K562 (cell line): ENCODE measurements around the gene AGAP1.

ENCODE experiments used
- ARID2 ChIP-seq: fragments of 450-650 bp; IDR thresholded peaks from 2 replicates; pipeline ENCODE4 v1.6.1; 2017; ENCODE audit warnings: antibody characterized with exemption, mild to moderate bottlenecking
- CBX5 ChIP-seq: IDR thresholded peaks from 2 replicates; pipeline ENCODE4 v1.6.1; 2014; ENCODE audit warnings: low read depth, borderline replicate concordance
- CTCF ChIP-seq, 3 experiments: IDR thresholded peaks in 2 of 3; conservative IDR thresholded peaks in 1 of 3; 2 replicates each; pipeline ENCODE4 v1.5.1; 2011 to 2012; ENCODE audit warnings: low read length in 3 of 3, mild to moderate bottlenecking in 3 of 3, control low read depth in 2 of 3, improper control_type of control experiment in 1 of 3, inconsistent platforms in 1 of 3, low read depth in 1 of 3, mixed read lengths in 1 of 3, moderate library complexity in 1 of 3; ENCODE audit not compliant: insufficient read depth in 2 of 3
- DACH1 ChIP-seq: fragments of 450-650 bp; IDR thresholded peaks from 2 replicates; pipeline ENCODE4 v1.6.1; 2018; ENCODE audit not compliant: partially characterized antibody
- ETS1 ChIP-seq: conservative IDR thresholded peaks from 2 replicates; pipeline ENCODE4 v1.6.1; 2011; ENCODE audit warnings: low read depth, mild to moderate bottlenecking, low read length; ENCODE audit not compliant: control insufficient read depth
- EZH2 ChIP-seq: IDR thresholded peaks from 2 replicates; pipeline ENCODE4 v1.6.1; 2012; ENCODE audit warnings: low read depth, mild to moderate bottlenecking, inconsistent platforms, low read length, borderline replicate concordance
- NFE2 ChIP-seq: IDR thresholded peaks from 2 replicates; pipeline ENCODE4 v1.6.1; 2014; ENCODE audit warnings: antibody characterized with exemption, low read depth
- NR2C1 ChIP-seq, 2 experiments: fragments of 450-650 bp; IDR thresholded peaks; 2 replicates each; pipeline ENCODE4 v1.6.1; 2017; ENCODE audit warnings: mild to moderate bottlenecking in 2 of 2, antibody characterized with exemption in 1 of 2, inconsistent platforms in 1 of 2, missing compliant biosample characterization in 1 of 2, missing genetic modification characterization in 1 of 2
- TCF7 ChIP-seq: sonication (generic); IDR thresholded peaks from 2 replicates; pipeline ENCODE4 v1.6.1; 2016; ENCODE audit warnings: antibody characterized with exemption, borderline replicate concordance
- ZFP91 ChIP-seq: sonication (generic); formaldehyde crosslinking; IDR thresholded peaks from 2 replicates; pipeline ENCODE4 v1.8.0; 2022; ENCODE audit warnings: mild to moderate bottlenecking, missing genetic modification reagents
- ZNF644 ChIP-seq: fragments of 200-800 bp; sonication (Bioruptor generic); IDR thresholded peaks from 2 replicates; pipeline ENCODE4 v1.6.1; 2016; ENCODE audit warnings: low read depth, missing genetic modification characterization, missing compliant biosample characterization
- TF ChIP-seq, protein P1 (sequence below), 2 experiments: fragments of 450-650 bp; formaldehyde crosslinking in 1 of 2; IDR thresholded peaks; 2 replicates each; pipeline versions ENCODE4 v1.4.0 to v1.6.1; 2014 to 2020; ENCODE audit warnings: mild to moderate bottlenecking in 2 of 2, borderline replicate concordance in 1 of 2, low read depth in 1 of 2

DNA sequence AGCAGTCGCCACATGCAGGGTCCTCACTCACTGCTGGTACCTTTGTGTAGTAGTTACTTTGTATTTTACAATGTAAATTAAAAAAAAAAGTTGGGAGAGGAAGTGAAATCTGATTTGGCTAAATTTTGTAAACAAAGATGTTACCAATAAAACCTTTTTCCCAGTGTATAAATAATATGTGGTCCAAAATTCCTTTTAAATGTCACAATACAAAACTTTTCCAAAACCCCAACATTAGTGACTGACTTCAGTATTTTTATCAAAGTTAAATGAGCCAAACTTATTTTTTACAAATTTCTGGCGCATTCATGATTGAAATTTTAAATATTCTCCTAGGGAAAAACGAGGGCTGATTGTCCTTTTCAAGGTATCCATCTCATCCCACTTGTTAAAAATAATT, 239.9 kb downstream of the AGAP1 start:
- no peak for TF ChIP-seq TCF7
- TF ChIP-seq NR2C1 (IDR thresholded peaks at IDR 0.05): no peak
- no peak for TF ChIP-seq NR2C1 (tag; IDR thresholded peaks at IDR 0.05)
- TF ChIP-seq EZH2: no peak
- no peak for TF ChIP-seq ZFP91
- TF ChIP-seq NFE2: no peak
- TF ChIP-seq CTCF (IDR thresholded peaks at IDR 0.05 in 2 of 3, conservative IDR thresholded peaks at IDR 0.05 in 1 of 3; ENCODE audit: insufficient read depth in 2 of 3, low read depth in 1 of 3, low read length in 3 of 3): no peak
- TF ChIP-seq CBX5: no peak
- TF ChIP-seq ARID2: no peak
- TF ChIP-seq, protein P1, sequence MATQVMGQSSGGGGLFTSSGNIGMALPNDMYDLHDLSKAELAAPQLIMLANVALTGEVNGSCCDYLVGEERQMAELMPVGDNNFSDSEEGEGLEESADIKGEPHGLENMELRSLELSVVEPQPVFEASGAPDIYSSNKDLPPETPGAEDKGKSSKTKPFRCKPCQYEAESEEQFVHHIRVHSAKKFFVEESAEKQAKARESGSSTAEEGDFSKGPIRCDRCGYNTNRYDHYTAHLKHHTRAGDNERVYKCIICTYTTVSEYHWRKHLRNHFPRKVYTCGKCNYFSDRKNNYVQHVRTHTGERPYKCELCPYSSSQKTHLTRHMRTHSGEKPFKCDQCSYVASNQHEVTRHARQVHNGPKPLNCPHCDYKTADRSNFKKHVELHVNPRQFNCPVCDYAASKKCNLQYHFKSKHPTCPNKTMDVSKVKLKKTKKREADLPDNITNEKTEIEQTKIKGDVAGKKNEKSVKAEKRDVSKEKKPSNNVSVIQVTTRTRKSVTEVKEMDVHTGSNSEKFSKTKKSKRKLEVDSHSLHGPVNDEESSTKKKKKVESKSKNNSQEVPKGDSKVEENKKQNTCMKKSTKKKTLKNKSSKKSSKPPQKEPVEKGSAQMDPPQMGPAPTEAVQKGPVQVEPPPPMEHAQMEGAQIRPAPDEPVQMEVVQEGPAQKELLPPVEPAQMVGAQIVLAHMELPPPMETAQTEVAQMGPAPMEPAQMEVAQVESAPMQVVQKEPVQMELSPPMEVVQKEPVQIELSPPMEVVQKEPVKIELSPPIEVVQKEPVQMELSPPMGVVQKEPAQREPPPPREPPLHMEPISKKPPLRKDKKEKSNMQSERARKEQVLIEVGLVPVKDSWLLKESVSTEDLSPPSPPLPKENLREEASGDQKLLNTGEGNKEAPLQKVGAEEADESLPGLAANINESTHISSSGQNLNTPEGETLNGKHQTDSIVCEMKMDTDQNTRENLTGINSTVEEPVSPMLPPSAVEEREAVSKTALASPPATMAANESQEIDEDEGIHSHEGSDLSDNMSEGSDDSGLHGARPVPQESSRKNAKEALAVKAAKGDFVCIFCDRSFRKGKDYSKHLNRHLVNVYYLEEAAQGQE (IDR thresholded peaks at IDR 0.05; ENCODE audit: borderline replicate concordance): no peak
- TF ChIP-seq, protein P1 (CRISPR knock-in tag; IDR thresholded peaks at IDR 0.05; ENCODE audit: low read depth): no peak
- no peak for TF ChIP-seq ETS1
- TF ChIP-seq DACH1: no peak
- no peak for TF ChIP-seq ZNF644 (tag)
